ENCODE data around the gene IGFL1. TPM values are rescaled to one million over a fixed set of nuclear protein-coding genes. Genes with fewer than 3 reads are reported as not detected.
A peak's percentile ranks its signal among the peaks of the same experiment; 100 is the strongest.
"Not testable (repeated sequence)": the region's sequence is repeated elsewhere in the genome, so short reads cannot be mapped to it uniquely, and the experiment has no call there.

Gene IGFL1
- total and polyA plus RNA-seq, 9 donors = 0.43 to 1.3 TPM; not detected in 7

DNA sequence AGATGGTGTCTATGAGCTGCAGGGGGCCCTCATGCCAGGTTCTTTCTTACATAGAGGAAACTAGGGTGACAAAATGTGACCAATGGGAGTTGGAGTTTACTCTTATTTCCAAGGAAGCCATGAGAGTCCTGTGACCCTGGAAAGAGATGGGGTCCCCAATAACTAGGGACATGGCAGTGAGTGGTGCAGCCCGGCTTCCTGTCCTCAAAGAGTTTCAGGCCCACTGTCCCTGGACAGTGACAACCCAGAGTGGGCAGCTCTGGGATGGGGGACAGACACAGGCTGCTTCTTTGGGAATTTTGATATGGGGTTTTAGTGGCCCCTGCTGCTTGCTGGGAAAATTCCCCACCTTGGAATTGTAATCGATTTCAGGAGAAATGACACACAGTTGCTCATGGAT lies 8.4 kb upstream of the IGFL1 start:
- H3K4me3 ChIP-seq (ENCODE audit: low read length) = no peak overlapping the region
- no peaks in the 10 kb centered on the region for H3K36me3 ChIP-seq (ENCODE audit: control insufficient read depth, insufficient read depth, low read length)
- no peak for DNase-seq
- H3K4me1 ChIP-seq (ENCODE audit: control insufficient read depth, insufficient read depth, low read length) = peaks cover 20% of the 10 kb centered on the region
- peaks cover 2% of the 10 kb centered on the region for H3K27me3 ChIP-seq (ENCODE audit: control insufficient read depth, insufficient read depth, low read length)
- no peaks in the 10 kb centered on the region for H3K9me3 ChIP-seq (replicated peaks; ENCODE audit: control insufficient read depth, low read depth, low read length)
- WGBS (ENCODE audit: insufficient coverage) = 75% methylated on average over 1 of the region's 2 CpGs
- no peak overlapping the region for H3K27ac ChIP-seq (ENCODE audit: low read length)

DNA sequence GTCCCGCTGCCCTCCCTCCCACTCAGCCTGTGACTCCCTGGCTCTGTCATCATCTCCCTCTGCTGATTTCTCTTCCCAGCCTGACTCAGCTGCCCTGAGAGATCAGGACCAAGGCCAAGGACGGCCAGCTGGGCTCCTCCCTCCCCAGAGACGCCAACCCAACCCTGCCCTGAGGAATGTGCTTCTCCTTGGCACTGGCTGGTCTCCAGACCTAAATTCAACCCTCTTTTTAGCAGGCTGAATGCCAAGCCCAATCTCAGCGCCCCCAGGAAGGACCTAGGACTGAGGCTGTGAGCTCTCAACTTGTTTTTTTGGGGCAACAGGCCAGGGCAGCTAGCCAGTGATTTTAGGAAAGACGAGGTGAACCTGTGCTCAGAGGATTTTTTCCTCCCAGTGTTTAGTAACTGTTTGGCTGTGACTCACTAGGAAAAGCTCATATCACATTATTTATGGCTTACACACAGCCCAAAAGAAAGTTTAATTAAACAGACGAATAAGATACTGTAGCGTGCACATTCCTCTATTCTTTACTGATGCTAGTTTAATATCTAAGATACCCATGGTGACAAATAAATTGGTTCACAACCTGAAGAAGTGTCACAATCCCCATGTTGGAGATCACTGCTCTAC lies 7.4 kb upstream of the IGFL1 start:
- Histone ChIP-seq H3K27ac (ENCODE audit: low read length) (no peak overlapping the region), H3K27me3 (ENCODE audit: control insufficient read depth, insufficient read depth, low read length) (peaks cover 3% of the 10 kb centered on the region), H3K9me3 (replicated peaks; ENCODE audit: control insufficient read depth, low read depth, low read length) (no peaks in the 10 kb centered on the region), H3K36me3 (ENCODE audit: control insufficient read depth, insufficient read depth, low read length) (no peaks in the 10 kb centered on the region), H3K4me1 (ENCODE audit: control insufficient read depth, insufficient read depth, low read length) (peaks cover 20% of the 10 kb centered on the region), H3K4me3 (ENCODE audit: low read length) (no peak overlapping the region)
- 12% methylated on average over 3 of the region's 7 CpGs for WGBS (ENCODE audit: insufficient coverage)
- DNase-seq = peak; percentile 61

DNA sequence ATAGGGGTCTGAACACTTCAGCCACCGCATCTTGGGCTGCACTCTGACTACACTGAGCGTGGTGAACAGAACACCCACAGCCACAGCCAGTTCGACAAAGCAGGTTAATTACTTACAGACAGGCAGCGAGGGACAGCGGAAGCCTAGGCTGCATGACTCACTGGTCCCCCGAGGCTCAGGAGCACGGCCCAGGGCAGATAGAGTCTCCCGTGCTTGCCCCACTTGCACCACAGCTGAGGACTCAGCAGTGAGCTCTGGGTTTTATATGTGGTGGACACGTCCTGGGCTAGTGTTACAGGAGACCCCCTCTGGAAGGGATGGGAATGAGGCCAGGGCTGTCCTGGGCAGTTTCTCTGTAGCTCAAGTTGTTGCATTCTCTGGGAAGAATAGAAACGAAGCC lies 5.8 kb upstream of the IGFL1 start:
- H3K4me1 ChIP-seq (ENCODE audit: control insufficient read depth, insufficient read depth, low read length) = peaks cover 20% of the 10 kb centered on the region
- H3K9me3 ChIP-seq (replicated peaks; ENCODE audit: control insufficient read depth, low read depth, low read length); H3K27ac ChIP-seq (ENCODE audit: low read length); H3K27me3 ChIP-seq (ENCODE audit: control insufficient read depth, insufficient read depth, low read length); H3K36me3 ChIP-seq (ENCODE audit: control insufficient read depth, insufficient read depth, low read length); DNase-seq; H3K4me3 ChIP-seq (ENCODE audit: low read length): not testable (repeated sequence)
- WGBS (ENCODE audit: insufficient coverage) = 48% methylated on average over 6 of the region's 10 CpGs

DNA sequence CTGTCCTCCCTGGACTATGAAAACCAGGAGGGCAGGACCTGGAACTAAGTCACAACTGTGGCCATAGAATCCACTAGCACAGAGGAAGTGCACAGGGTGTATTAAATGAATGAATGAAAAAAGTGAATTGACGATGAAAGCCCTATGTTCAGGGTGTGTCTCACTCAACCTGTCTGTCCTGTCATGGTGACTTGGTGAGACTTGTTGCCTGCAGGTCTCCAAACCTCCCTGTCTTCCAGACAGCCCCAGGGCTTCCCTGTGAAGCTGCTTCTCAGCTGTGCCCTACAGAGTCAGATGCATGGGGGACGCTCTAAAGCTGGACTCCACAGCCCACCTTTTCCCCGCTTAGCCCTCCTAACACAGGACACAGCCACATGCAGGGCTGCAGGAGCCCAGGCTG lies 4.8 kb upstream of the IGFL1 start:
- Histone ChIP-seq H3K27me3 (ENCODE audit: control insufficient read depth, insufficient read depth, low read length) (peaks cover 13% of the 10 kb centered on the region), H3K36me3 (ENCODE audit: control insufficient read depth, insufficient read depth, low read length) (no peaks in the 10 kb centered on the region), H3K4me1 (ENCODE audit: control insufficient read depth, insufficient read depth, low read length) (peaks cover 20% of the 10 kb centered on the region), H3K27ac (ENCODE audit: low read length) (no peak overlapping the region), H3K4me3 (ENCODE audit: low read length) (no peak overlapping the region), H3K9me3 (replicated peaks; ENCODE audit: control insufficient read depth, low read depth, low read length) (no peaks in the 10 kb centered on the region)
- DNase-seq = no peak
- 100% methylated on average over 1 of the region's 3 CpGs for WGBS (ENCODE audit: insufficient coverage)

DNA sequence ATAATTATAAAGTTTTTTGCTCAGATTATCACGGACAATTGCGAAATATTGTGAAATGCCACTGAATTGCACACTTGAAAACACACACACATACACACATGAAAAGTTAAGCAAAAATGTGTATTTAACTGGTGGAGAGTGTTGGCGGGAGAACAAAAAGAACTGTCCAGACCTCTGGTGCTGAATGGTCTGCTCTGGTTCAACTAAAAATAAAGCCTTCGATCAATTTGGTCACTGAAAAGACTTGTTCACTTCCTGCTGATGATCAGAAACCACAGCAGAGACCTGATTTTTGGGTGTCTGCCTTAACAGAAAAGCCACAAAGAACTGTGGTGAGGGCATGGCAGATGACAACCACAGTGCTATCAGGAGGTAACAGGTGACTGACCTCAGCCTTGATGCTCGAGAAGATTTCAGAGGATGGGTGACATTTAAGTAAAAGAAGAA lies 4.0 kb upstream of the IGFL1 start:
- Histone ChIP-seq H3K4me3 (ENCODE audit: low read length) (no peak overlapping the region), H3K4me1 (ENCODE audit: control insufficient read depth, insufficient read depth, low read length) (peaks cover 20% of the 10 kb centered on the region), H3K9me3 (replicated peaks; ENCODE audit: control insufficient read depth, low read depth, low read length) (no peaks in the 10 kb centered on the region), H3K36me3 (ENCODE audit: control insufficient read depth, insufficient read depth, low read length) (no peaks in the 10 kb centered on the region), H3K27ac (ENCODE audit: low read length) (no peak overlapping the region), H3K27me3 (ENCODE audit: control insufficient read depth, insufficient read depth, low read length) (peaks cover 13% of the 10 kb centered on the region)
- peak; percentile 38 for DNase-seq
- WGBS (ENCODE audit: insufficient coverage) = 37% methylated on average over 3 of the region's 5 CpGs

DNA sequence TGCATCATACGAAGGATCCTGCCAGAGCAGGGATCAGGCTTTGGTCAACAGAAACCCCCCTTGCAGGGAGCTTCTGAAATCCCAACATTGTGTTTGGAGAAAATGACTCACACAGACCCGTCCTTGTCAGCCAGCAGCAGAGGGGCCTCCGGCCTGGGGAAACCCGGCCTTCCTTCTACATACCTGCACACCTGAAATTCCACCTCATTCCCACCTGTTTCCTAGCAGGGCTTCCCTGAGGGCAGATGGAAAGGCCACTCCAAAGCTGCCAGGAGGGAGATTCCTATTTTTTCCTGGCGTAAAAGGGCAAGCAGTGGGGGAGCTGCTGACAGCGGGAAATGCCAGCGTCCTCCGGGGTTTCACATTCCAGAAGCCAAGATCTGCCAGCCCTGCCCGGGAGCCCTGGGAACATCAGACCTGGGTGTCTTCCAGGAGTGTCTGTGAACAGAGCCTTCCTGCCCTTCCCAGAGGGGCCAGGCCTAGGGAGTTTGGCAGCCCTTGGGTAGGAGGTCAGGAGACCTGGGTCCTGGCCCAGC lies 3.0 kb upstream of the IGFL1 start:
- Histone ChIP-seq H3K4me3 (ENCODE audit: low read length) (no peak overlapping the region), H3K9me3 (replicated peaks; ENCODE audit: control insufficient read depth, low read depth, low read length) (no peaks in the 10 kb centered on the region), H3K4me1 (ENCODE audit: control insufficient read depth, insufficient read depth, low read length) (peaks cover 12% of the 10 kb centered on the region), H3K27me3 (ENCODE audit: control insufficient read depth, insufficient read depth, low read length) (peaks cover 13% of the 10 kb centered on the region), H3K36me3 (ENCODE audit: control insufficient read depth, insufficient read depth, low read length) (no peaks in the 10 kb centered on the region), H3K27ac (ENCODE audit: low read length) (no peak overlapping the region)
- DNase-seq = no peak
- 90% methylated on average over 5 of the region's 9 CpGs for WGBS (ENCODE audit: insufficient coverage)

DNA sequence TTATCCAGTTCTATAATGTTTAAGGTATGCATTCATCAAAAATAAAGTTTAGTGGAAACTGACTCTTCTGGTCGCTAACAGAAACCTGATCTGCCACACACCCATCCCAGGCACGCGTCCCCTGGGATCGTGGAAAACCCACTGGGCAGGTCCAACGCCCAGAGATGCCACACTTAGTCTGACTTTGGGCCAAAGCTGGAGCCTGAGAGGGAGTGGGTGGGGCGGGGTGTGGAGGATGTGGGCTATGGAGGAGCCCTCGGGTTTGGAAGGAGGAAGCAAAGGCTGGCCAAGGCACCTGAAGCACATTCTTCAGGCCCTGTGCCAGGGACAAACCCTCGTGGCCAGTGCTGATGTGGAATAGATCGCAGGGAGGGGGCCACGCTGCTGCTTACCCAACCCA lies 2.5 kb downstream of the IGFL1 start:
- no peak overlapping the region for H3K4me3 ChIP-seq (ENCODE audit: low read length)
- H3K36me3 ChIP-seq (ENCODE audit: control insufficient read depth, insufficient read depth, low read length) = no peaks in the 10 kb centered on the region
- H3K27ac ChIP-seq (ENCODE audit: low read length) = no peak overlapping the region
- no peak for DNase-seq
- H3K27me3 ChIP-seq (ENCODE audit: control insufficient read depth, insufficient read depth, low read length) = peaks cover 12% of the 10 kb centered on the region
- WGBS (ENCODE audit: insufficient coverage) = 54% methylated on average over 6 of the region's 10 CpGs
- H3K4me1 ChIP-seq (ENCODE audit: control insufficient read depth, insufficient read depth, low read length) = no peaks in the 10 kb centered on the region
- no peaks in the 10 kb centered on the region for H3K9me3 ChIP-seq (replicated peaks; ENCODE audit: control insufficient read depth, low read depth, low read length)

DNA sequence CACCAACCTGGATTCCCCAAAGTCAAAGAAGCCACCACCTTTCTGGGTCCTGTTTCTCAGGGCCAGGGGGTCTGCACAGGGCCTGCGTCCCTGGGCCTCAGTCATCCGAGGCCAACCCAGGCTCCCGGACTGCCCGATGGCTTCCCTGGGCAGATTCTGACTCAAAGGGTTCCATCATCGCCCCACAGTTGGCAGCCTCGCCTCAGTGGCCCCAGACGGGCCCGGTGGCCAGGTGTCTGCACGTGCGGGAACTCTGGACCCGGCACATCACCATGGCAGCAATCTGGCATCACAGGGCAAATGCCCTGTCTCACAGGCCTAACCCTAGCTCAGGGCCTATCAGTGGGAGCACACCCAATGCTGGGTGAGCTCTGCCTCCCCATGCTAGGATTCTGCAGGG lies 2.9 kb downstream of the IGFL1 start:
- Histone ChIP-seq H3K4me3 (ENCODE audit: low read length) (no peak overlapping the region), H3K27ac (ENCODE audit: low read length) (no peak overlapping the region), H3K9me3 (replicated peaks; ENCODE audit: control insufficient read depth, low read depth, low read length) (no peaks in the 10 kb centered on the region), H3K4me1 (ENCODE audit: control insufficient read depth, insufficient read depth, low read length) (no peaks in the 10 kb centered on the region), H3K27me3 (ENCODE audit: control insufficient read depth, insufficient read depth, low read length) (peaks cover 9% of the 10 kb centered on the region), H3K36me3 (ENCODE audit: control insufficient read depth, insufficient read depth, low read length) (no peaks in the 10 kb centered on the region)
- DNase-seq = no peak
- WGBS (ENCODE audit: insufficient coverage) = 85% methylated on average over 11 of the region's 11 CpGs

DNA sequence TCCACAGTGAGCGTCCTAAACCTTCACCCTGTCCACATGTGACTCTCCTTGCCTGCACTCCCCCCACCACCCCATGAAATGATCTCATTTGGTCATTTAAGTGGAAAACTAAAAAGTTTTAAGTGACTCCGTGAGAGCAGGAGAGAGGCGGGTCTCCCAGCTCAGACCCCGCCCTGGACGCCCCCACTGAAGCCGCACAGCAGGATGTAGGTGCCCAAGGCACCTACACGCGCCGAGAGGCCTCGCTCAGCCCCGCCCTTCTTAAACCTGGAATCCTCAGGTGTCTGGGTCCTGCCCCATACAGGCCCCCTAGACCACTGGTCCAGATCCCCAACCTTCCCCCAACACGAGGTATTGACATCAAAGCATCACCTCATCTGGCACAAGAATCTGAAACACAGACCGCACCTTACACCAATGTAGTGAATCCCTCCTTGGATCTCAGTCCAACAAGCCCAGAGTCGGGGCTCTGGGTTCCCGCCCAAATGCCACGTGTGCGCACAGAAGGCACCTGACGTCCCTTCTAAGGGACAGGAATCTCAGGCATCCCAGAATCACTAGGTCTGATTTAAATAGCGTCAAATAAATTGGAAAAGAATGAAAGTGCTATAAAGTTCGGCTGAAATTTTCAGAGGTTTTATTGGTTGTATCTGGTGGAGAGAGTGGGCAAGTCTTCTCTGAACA lies 3.5 kb downstream of the IGFL1 start:
- no peak overlapping the region for H3K27ac ChIP-seq (ENCODE audit: low read length)
- WGBS (ENCODE audit: insufficient coverage) = 80% methylated on average over 19 of the region's 20 CpGs
- no peak for DNase-seq

DNA sequence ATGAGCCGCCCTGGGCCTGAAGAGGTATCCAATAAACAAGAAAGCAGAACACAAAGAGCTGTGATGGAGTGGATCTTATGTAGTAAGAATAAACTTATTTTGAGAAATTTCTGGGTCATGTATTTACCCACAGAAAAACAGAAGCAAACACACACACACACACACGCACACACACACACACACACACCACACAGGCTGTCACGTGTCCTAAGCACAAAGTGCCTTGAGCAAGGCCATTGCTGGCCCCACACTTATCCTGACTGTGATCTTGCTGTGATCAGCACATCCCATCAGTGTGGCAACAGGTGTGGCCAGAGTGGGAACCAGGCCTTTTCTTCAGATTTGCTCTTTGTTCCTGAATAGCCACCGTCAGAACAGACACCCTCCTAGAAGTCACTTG lies 4.3 kb downstream of the IGFL1 start:
- not testable (repeated sequence) for H3K9me3 ChIP-seq (replicated peaks; ENCODE audit: control insufficient read depth, low read depth, low read length); H3K4me3 ChIP-seq (ENCODE audit: low read length); H3K27me3 ChIP-seq (ENCODE audit: control insufficient read depth, insufficient read depth, low read length); H3K4me1 ChIP-seq (ENCODE audit: control insufficient read depth, insufficient read depth, low read length); H3K36me3 ChIP-seq (ENCODE audit: control insufficient read depth, insufficient read depth, low read length); DNase-seq; H3K27ac ChIP-seq (ENCODE audit: low read length)
- no CpG with 5 or more reads among the region's 4 CpGs for WGBS (ENCODE audit: insufficient coverage)

More for the DNA sequence above, 3.5 kb downstream of the IGFL1 start:
- Histone ChIP-seq H3K36me3 (ENCODE audit: control insufficient read depth, insufficient read depth, low read length) (no peaks in the 10 kb centered on the region), H3K4me1 (ENCODE audit: control insufficient read depth, insufficient read depth, low read length) (no peaks in the 10 kb centered on the region), H3K9me3 (replicated peaks; ENCODE audit: control insufficient read depth, low read depth, low read length) (no peaks in the 10 kb centered on the region), H3K4me3 (ENCODE audit: low read length) (no peak overlapping the region), H3K27me3 (ENCODE audit: control insufficient read depth, insufficient read depth, low read length) (peaks cover 9% of the 10 kb centered on the region)

Measured in muscle of leg (tissue), 11 donors.